Body of pancreas (tissue), 4 donors: ENCODE results near the gene PRR15L.

Source experiments
- CTCF ChIP-seq, 7 experiments: fragments of 450-650 bp in 4 of 7; fragments of 200-600 bp in 3 of 7; sonication (generic) in 3 of 7; IDR thresholded peaks; one replicate each; pipeline ENCODE4 v1.5.1; 2016 to 2019; ENCODE audit warnings: antibody characterized with exemption in 7 of 7
- POLR2A ChIP-seq, 3 donors: fragments of 450-650 bp; IDR thresholded peaks; one replicate each; pipeline ENCODE4 v1.6.1; 2016; ENCODE audit warnings: antibody characterized with exemption in 3 of 3, mild to moderate bottlenecking in 2 of 3

DNA sequence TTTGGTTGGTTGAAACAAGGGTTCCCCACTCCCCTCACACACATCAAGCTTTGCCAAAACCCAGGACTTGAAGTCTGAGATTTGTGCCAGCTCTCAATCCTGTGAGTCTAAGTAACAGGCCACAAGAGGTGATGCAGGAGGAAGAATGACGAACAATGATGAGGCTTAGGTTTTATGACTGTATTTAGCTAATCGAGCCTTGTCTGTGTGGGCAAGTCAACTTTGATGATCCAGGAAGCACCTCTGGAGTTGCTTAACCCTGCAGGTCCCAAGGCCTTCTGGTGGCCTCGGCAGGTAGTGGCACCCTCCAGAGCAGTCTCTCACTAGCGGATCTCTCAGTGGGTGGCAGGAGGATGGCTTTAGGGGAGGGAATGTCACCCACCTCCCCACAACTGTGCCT, 41.9 kb upstream of the PRR15L start:
- TF ChIP-seq POLR2A (IDR thresholded peaks at IDR 0.05) (no peak), CTCF (IDR thresholded peaks at IDR 0.05) (no peak)
